ENCODE measurements around the gene LRRC74A. TPM values are rescaled to one million over a fixed set of nuclear protein-coding genes. Genes with fewer than 3 reads are reported as not detected.

LRRC74A gene
- polyA plus RNA-seq, 1 donor (not counting 4 experiments of a cell fraction or from before 2014, with no cell fraction given) = not detected

- FAIRE-seq (no peak), DNase-seq (ENCODE audit: low read depth, low spot score) (no peak)
- no peak for TF ChIP-seq EZH2 (IDR thresholded peaks at IDR 0.05; ENCODE audit: low read length)
- TF ChIP-seq, protein P1, sequence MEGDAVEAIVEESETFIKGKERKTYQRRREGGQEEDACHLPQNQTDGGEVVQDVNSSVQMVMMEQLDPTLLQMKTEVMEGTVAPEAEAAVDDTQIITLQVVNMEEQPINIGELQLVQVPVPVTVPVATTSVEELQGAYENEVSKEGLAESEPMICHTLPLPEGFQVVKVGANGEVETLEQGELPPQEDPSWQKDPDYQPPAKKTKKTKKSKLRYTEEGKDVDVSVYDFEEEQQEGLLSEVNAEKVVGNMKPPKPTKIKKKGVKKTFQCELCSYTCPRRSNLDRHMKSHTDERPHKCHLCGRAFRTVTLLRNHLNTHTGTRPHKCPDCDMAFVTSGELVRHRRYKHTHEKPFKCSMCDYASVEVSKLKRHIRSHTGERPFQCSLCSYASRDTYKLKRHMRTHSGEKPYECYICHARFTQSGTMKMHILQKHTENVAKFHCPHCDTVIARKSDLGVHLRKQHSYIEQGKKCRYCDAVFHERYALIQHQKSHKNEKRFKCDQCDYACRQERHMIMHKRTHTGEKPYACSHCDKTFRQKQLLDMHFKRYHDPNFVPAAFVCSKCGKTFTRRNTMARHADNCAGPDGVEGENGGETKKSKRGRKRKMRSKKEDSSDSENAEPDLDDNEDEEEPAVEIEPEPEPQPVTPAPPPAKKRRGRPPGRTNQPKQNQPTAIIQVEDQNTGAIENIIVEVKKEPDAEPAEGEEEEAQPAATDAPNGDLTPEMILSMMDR (optimal IDR thresholded peaks at IDR 0.05 in 1 of 3, IDR thresholded peaks at IDR 0.05 in 1 of 3, conservative IDR thresholded peaks at IDR 0.05 in 1 of 3; ENCODE audit: extremely low read depth in 1 of 3, insufficient read depth in 2 of 3, low read length in 3 of 3) = no peak
- dilution Hi-C loops (cut with MboI; ENCODE audit: extremely low pct_ligation_motif_present, low sequenced_read_pairs) = no loop called here
- Histone ChIP-seq H3K4me1 (ENCODE audit: control insufficient read depth, extremely low read depth, insufficient read depth, low read length) (peaks cover 55% of the 10 kb centered on the region), H3K27ac (ENCODE audit: control insufficient read depth, insufficient read depth, low read length) (peak overlapping the region; percentile 86), H4K20me1 (ENCODE audit: control insufficient read depth, extremely low read depth, insufficient read depth, low read length) (no peaks in the 10 kb centered on the region), H3K79me2 (ENCODE audit: control insufficient read depth, insufficient read depth, low read length) (no peaks in the 10 kb centered on the region), H3K4me3 (ENCODE audit: control insufficient read depth in 2 of 3, extremely low read depth in 1 of 3, insufficient read depth in 2 of 3, low read depth in 1 of 3, low read length in 3 of 3) (no peak overlapping the region), H3K9me3 (ENCODE audit: control insufficient read depth, low read depth, low read length) (no peaks in the 10 kb centered on the region), H2AFZ (ENCODE audit: control insufficient read depth, low read length) (peak overlapping the region; percentile 25), H3K9me1 (ENCODE audit: control insufficient read depth, extremely low read depth, insufficient read depth, low read length) (no peaks in the 10 kb centered on the region), H3K36me3 (ENCODE audit: control insufficient read depth in 2 of 2, extremely low read depth in 1 of 2, insufficient read depth in 2 of 2, low read length in 2 of 2) (no peaks in the 10 kb centered on the region), H3K4me2 (ENCODE audit: control insufficient read depth, extremely low read depth, insufficient read depth, low read depth, low read length) (peak overlapping the region; percentile 46), H3K27me3 (ENCODE audit: control insufficient read depth, extremely low read depth, insufficient read depth, low read length) (no peaks in the 10 kb centered on the region), H3K9ac (ENCODE audit: control insufficient read depth, extremely low read depth, insufficient read depth, low read length) (peak overlapping the region; percentile 76)
Measured at GRCh38 chr14:76917745-76918255, 91.6 kb downstream of the LRRC74A start.

GRCh38 chr14:76918256-76918781, 92.1 kb downstream of the LRRC74A start:
- no peaks in the 10 kb centered on the region for H3K36me3 ChIP-seq (ENCODE audit: control insufficient read depth in 2 of 2, extremely low read depth in 1 of 2, insufficient read depth in 2 of 2, low read length in 2 of 2)
- no peaks in the 10 kb centered on the region for H3K27me3 ChIP-seq (ENCODE audit: control insufficient read depth, extremely low read depth, insufficient read depth, low read length)
- H3K27ac ChIP-seq (ENCODE audit: control insufficient read depth, insufficient read depth, low read length) = peak overlapping the region; percentile 86
- no peaks in the 10 kb centered on the region for H3K9me1 ChIP-seq (ENCODE audit: control insufficient read depth, extremely low read depth, insufficient read depth, low read length)
- no peak overlapping the region for H3K4me3 ChIP-seq (ENCODE audit: control insufficient read depth in 2 of 3, extremely low read depth in 1 of 3, insufficient read depth in 2 of 3, low read depth in 1 of 3, low read length in 3 of 3)
- DNase-seq (ENCODE audit: low read depth, low spot score) = no peak
- H3K4me2 ChIP-seq (ENCODE audit: control insufficient read depth, extremely low read depth, insufficient read depth, low read depth, low read length) = peak overlapping the region; percentile 46
- no peaks in the 10 kb centered on the region for H4K20me1 ChIP-seq (ENCODE audit: control insufficient read depth, extremely low read depth, insufficient read depth, low read length)
- no peak for FAIRE-seq
- dilution Hi-C loops (cut with MboI; ENCODE audit: extremely low pct_ligation_motif_present, low sequenced_read_pairs) = no loop called here
- no peak for TF ChIP-seq EZH2 (IDR thresholded peaks at IDR 0.05; ENCODE audit: low read length)
- TF ChIP-seq, protein P1 (optimal IDR thresholded peaks at IDR 0.05 in 1 of 3, IDR thresholded peaks at IDR 0.05 in 1 of 3, conservative IDR thresholded peaks at IDR 0.05 in 1 of 3; ENCODE audit: extremely low read depth in 1 of 3, insufficient read depth in 2 of 3, low read length in 3 of 3) = no peak
- no peaks in the 10 kb centered on the region for H3K79me2 ChIP-seq (ENCODE audit: control insufficient read depth, insufficient read depth, low read length)
- H3K9me3 ChIP-seq (ENCODE audit: control insufficient read depth, low read depth, low read length) = no peaks in the 10 kb centered on the region
- H2AFZ ChIP-seq (ENCODE audit: control insufficient read depth, low read length) = peak overlapping the region; percentile 25
- peaks cover 54% of the 10 kb centered on the region for H3K4me1 ChIP-seq (ENCODE audit: control insufficient read depth, extremely low read depth, insufficient read depth, low read length)
- peak overlapping the region; percentile 76 for H3K9ac ChIP-seq (ENCODE audit: control insufficient read depth, extremely low read depth, insufficient read depth, low read length)

Data from keratinocyte (primary cell).